ENCODE data around the gene TRPC1.

Gene TRPC1

DNA sequence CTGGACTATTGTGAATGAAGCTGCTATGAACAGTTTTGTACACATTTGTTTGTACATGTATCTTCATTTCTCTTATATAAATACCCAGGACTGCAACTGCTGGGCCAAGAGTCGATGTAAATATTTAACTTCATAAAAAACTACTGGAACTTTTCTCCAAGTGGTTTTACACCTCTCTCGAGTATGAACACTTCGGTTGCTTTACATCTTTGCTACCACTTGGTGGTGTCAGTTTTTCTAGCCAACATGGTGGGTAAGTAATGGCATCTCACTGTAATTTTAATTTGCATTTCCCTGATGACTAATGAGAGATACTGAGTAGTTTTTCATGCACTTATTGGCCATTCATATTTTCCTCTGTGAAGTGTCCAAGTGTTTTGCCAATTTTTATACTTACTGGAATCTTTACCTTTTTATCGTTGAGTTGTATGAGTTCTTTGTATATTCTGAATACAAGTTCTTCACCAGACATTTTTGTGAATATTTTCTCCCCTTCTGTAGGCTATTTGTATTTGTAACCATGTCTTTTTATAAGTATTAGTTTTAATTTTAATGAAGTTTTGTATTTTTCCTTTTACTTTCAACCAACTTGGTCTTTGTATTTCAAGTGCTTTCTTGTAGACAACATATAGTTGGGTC is 120.6 kb downstream of the TRPC1 start:
- DNase-seq (ENCODE audit: low spot score), result peak; percentile 56

GRCh38 chr3:142846779-142847577 is 123.1 kb downstream of the TRPC1 start:
- DNase-seq (ENCODE audit: low spot score), result no peak

DNA sequence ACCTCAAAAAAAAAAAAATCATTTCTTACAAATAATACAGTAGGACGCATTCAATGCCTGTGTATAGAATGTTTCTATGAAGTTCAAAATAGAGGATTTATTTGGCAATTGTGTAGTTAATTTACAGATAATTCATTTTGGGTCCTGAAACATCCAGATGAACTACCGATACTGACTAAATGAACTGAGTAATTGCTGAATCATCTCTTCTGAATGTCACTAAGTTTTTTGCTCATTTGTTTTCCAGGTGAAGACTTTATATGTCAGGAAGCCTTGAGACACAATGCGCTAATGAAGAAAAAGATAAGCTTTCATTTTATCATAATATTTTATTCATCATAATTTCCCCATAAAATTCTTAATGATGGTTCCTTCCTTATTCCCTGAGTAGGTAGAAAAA is 125.3 kb downstream of the TRPC1 start:
- DNase-seq (ENCODE audit: low spot score), result no peak

- peak; percentile 78 for DNase-seq (ENCODE audit: low spot score)
Observed at GRCh38 chr3:142850395-142851023, 126.7 kb downstream of the TRPC1 start.

GRCh38 chr3:142852009-142852408 is 128.2 kb downstream of the TRPC1 start:
- no peak for DNase-seq (ENCODE audit: low spot score)

DNA sequence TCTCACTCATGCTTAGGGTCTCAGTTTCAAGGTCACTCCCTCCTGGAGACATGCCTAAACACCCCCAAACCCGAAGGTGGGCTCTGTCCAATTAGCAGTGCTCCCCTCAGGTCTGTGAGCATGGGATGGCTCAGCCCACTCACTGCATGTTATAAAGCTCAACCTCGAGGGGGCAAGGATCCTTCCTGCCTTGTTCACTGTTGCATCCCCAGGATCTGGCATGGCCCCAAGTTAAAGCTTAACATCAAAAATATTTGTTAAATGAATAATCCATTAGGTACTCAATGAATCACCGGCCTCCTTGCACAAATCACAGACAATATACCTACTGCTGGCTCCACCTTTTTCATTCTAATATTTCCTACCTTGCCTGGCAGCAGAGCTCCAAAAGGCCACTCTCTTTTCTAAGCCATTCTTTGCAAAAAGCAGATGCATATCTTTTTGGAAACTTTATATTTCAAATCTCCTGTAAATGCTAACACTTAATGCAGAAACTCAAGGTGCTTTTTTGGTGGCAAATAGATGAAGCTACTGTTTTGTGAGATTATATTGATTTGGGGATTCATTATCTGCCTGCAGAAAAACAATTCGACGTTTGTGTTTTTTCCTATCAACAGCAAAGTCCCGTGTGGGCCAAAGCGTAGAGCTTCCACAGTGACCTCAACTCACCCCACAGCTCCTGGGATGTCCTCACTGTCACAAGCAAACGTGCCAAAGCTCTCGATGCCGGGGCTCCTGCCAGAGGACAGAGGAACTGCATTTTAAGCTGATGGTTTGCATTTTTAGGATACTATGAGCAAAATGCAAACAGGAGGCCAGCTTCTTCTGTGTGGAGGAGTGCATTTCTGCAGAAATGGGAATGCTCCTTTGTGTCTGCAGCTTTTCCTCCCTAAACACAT is 129.7 kb downstream of the TRPC1 start:
- peak; percentile 19 for DNase-seq (ENCODE audit: low spot score)

DNA sequence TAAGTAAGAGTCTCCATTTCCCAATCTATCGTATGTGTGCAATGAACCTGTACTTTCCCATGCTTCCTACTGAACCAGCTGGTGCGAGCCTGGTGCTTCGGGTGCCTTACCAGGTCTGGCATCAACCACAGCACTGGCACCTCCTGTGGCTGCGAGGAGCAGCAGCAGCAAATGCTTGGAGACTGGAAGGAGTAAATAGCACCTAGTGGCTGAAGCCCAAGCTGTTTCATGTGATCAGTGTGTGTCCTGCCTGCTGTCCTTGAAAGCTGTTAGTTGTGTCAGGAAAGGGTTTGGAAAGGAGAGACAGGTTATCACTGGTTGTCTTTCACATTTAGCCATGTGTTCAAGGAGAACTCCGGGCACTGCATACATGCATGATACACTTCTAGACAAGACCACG is 133.2 kb downstream of the TRPC1 start:
- DNase-seq (ENCODE audit: low spot score), result no peak
